A549 (cell line): ENCODE results near the gene ARMS2.

Experiments used
- EHMT2 ChIP-seq: fragments of 200-600 bp; sonication (generic); IDR thresholded peaks from 2 replicates; pipeline ENCODE4 v1.6.1; 2016; ENCODE audit warnings: antibody characterized with exemption, low read depth, mild to moderate bottlenecking, moderate library complexity
- HOXB13 ChIP-seq: fragments of 250-450 bp; sonication (Bioruptor Pico); IDR thresholded peaks from 2 replicates; pipeline ENCODE4 v1.5.0; 2020; ENCODE audit warnings: low read depth, mild to moderate bottlenecking, moderate library complexity
- MAFK ChIP-seq: fragments of 450-650 bp; IDR thresholded peaks from 2 replicates; pipeline ENCODE4 v1.6.1; 2014; ENCODE audit not compliant: partially characterized antibody
- NFE2L2 ChIP-seq: fragments of 150-350 bp; conservative IDR thresholded peaks from 2 replicates; pipeline ENCODE4 v1.6.1; 2014; ENCODE audit warnings: low read length
- POLR2A ChIP-seq: IDR thresholded peaks from 2 replicates; pipeline ENCODE4 v1.6.1; 2012; ENCODE audit warnings: mild to moderate bottlenecking, low read length
- RFX5 ChIP-seq: fragments of 450-650 bp; IDR thresholded peaks from 2 replicates; pipeline ENCODE4 v1.7.1; 2014; ENCODE audit warnings: antibody characterized with exemption, mild to moderate bottlenecking, moderate library complexity
- TF ChIP-seq, protein P1 (sequence below): fragments of >200 bp; sonication (Bioruptor Twin); formaldehyde crosslinking; IDR thresholded peaks from 3 replicates; pipeline ENCODE4 v1.5.1; 2016
- TF ChIP-seq, protein P2 (sequence below): fragments of 450-650 bp; IDR thresholded peaks from 2 replicates; pipeline ENCODE4 v1.6.1; 2014; ENCODE audit warnings: antibody characterized with exemption
- TF ChIP-seq, protein P3 (sequence below): IDR thresholded peaks from 2 replicates; pipeline ENCODE4 v1.6.1; 2012

DNA sequence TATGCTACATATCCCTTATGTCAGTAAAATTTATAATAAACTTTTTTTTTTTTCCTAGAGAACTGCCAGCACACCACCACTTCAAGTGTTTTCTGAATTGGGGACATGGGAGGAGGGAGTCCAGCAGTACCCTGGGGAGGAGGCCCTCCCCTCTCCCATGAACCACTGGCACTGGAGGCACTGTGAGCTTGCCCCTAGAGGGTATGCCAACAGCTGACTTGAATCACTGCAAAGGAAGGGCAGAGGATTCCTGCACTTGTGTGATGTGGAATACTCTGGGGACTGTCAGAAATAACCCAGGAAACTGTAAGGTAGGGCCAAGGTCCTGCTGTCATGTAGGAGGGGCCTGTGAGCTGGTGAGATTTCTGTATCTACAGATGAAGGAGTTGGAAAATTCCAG lies 8.5 kb upstream of the ARMS2 start:
- TF ChIP-seq, protein P1, sequence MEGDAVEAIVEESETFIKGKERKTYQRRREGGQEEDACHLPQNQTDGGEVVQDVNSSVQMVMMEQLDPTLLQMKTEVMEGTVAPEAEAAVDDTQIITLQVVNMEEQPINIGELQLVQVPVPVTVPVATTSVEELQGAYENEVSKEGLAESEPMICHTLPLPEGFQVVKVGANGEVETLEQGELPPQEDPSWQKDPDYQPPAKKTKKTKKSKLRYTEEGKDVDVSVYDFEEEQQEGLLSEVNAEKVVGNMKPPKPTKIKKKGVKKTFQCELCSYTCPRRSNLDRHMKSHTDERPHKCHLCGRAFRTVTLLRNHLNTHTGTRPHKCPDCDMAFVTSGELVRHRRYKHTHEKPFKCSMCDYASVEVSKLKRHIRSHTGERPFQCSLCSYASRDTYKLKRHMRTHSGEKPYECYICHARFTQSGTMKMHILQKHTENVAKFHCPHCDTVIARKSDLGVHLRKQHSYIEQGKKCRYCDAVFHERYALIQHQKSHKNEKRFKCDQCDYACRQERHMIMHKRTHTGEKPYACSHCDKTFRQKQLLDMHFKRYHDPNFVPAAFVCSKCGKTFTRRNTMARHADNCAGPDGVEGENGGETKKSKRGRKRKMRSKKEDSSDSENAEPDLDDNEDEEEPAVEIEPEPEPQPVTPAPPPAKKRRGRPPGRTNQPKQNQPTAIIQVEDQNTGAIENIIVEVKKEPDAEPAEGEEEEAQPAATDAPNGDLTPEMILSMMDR = no peak
- TF ChIP-seq NFE2L2 (no peak), EHMT2 (no peak), POLR2A (no peak), MAFK (no peak), HOXB13 (CRISPR knock-in tag) (no peak), RFX5 (no peak)
- TF ChIP-seq, protein P2, sequence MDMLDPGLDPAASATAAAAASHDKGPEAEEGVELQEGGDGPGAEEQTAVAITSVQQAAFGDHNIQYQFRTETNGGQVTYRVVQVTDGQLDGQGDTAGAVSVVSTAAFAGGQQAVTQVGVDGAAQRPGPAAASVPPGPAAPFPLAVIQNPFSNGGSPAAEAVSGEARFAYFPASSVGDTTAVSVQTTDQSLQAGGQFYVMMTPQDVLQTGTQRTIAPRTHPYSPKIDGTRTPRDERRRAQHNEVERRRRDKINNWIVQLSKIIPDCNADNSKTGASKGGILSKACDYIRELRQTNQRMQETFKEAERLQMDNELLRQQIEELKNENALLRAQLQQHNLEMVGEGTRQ = no peak
- TF ChIP-seq, protein P3, sequence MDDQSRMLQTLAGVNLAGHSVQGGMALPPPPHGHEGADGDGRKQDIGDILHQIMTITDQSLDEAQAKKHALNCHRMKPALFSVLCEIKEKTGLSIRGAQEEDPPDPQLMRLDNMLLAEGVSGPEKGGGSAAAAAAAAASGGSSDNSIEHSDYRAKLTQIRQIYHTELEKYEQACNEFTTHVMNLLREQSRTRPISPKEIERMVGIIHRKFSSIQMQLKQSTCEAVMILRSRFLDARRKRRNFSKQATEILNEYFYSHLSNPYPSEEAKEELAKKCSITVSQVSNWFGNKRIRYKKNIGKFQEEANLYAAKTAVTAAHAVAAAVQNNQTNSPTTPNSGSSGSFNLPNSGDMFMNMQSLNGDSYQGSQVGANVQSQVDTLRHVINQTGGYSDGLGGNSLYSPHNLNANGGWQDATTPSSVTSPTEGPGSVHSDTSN = no peak
